GM19023 (cell line): Measurements from ENCODE around the gene CNPY1.
A peak's percentile ranks its signal among the peaks of the same experiment; 100 is the strongest.

Source experiments
- ATAC-seq: cut with Tn5 transposase; IDR thresholded peaks from one replicate; pipeline ENCODE4 v1.9.1; 2021; ENCODE audit warnings: mild to moderate bottlenecking, moderate library complexity; ENCODE audit not compliant: unreplicated experiment

Gene CNPY1

GRCh38 chr7:155490697-155491628 is 55.4 kb downstream of the CNPY1 start:
- peak; percentile 86 for ATAC-seq

- peak; percentile 32 for ATAC-seq
Measured at GRCh38 chr7:155489862-155490696, 56.3 kb downstream of the CNPY1 start.

GRCh38 chr7:155489158-155489840 is 57.1 kb downstream of the CNPY1 start:
- no peak for ATAC-seq

- ATAC-seq, result no peak
Measured at GRCh38 chr7:155488483-155489127, 57.8 kb downstream of the CNPY1 start.

GRCh38 chr7:155487509-155488482 is 58.6 kb downstream of the CNPY1 start:
- no peak for ATAC-seq

GRCh38 chr7:155486783-155487508 is 59.4 kb downstream of the CNPY1 start:
- ATAC-seq, result no peak

GRCh38 chr7:155484483-155485399 is 61.6 kb downstream of the CNPY1 start:
- no peak for ATAC-seq

- no peak for ATAC-seq
Measured at GRCh38 chr7:155483868-155484325, 62.5 kb downstream of the CNPY1 start.

GRCh38 chr7:155483245-155483644 is 63.1 kb downstream of the CNPY1 start:
- ATAC-seq, result no peak

GRCh38 chr7:155482511-155483183 is 63.7 kb downstream of the CNPY1 start:
- ATAC-seq, result no peak

GRCh38 chr7:155481764-155482163 is 64.6 kb downstream of the CNPY1 start:
- no peak for ATAC-seq

- peak; percentile 92 for ATAC-seq
Measured at GRCh38 chr7:155477476-155477875, 68.9 kb downstream of the CNPY1 start.

- no peak for ATAC-seq
Measured at GRCh38 chr7:155471718-155472117, 74.6 kb downstream of the CNPY1 start.

GRCh38 chr7:155470686-155471638 is 75.4 kb downstream of the CNPY1 start:
- ATAC-seq, result no peak

- no peak for ATAC-seq
Measured at GRCh38 chr7:155470186-155470487, 76.2 kb downstream of the CNPY1 start.
